Amniotic stem cell (primary cell): ENCODE results near the gene NARS2.
"Not testable (repeated sequence)": the region's sequence is repeated elsewhere in the genome, so short reads cannot be mapped to it uniquely, and the experiment has no call there.

Source experiments
- DNase-seq: peaks from one replicate; lab custom pipeline; 2025; lab: John Stamatoyannopoulos, UW

Gene NARS2

GRCh38 chr11:78478536-78478935 is 96.1 kb downstream of the NARS2 start:
- no peak for DNase-seq

GRCh38 chr11:78476066-78476465 is 98.6 kb downstream of the NARS2 start:
- DNase-seq, result no peak

DNA sequence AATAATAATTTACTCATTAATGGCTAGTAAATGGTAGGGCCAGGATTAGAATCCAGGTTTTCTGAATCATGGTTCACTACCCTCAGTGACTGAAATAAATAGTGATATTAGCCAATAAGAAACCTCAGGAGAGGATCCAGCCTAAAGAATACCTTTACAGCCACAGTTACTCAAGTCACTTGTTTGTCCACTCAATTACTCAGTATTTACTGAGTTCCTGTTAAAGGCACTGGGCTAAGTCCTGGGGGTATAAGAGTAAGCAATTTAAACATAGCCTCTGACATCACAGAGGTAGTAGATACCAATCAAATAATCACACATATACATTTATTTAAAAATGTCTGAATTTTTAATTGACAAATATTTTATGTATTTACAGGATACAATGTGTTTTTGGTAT is 100.2 kb downstream of the NARS2 start:
- DNase-seq, result no peak

GRCh38 chr11:78472905-78473304 is 101.8 kb downstream of the NARS2 start:
- no peak for DNase-seq

GRCh38 chr11:78472382-78472781 is 102.3 kb downstream of the NARS2 start:
- no peak for DNase-seq

- DNase-seq, result no peak
Observed at GRCh38 chr11:78470861-78471442, 103.7 kb downstream of the NARS2 start.

GRCh38 chr11:78469896-78470295 is 104.8 kb downstream of the NARS2 start:
- no peak for DNase-seq

DNA sequence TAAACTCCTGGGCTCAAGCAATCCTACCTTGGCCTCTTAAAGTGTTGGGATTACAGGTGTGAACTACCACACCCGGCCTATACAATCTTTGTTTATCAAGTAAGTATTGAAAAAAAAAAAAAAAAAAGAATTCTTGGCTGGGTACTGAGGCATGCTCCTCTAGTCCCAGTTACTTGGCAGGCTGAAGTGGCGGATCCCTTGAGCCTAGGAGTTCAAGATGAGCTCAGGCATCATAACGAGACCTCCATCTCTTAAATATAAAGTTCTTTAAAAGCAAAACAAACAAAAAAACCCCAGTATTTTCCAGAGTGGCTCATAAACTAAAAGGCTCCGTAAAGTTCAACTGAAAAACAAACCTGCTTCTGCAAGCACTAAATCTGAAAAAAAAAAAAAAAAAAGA is 106.7 kb downstream of the NARS2 start:
- DNase-seq, result no peak

- no peak for DNase-seq
Observed at GRCh38 chr11:78467370-78467769, 107.3 kb downstream of the NARS2 start.

DNA sequence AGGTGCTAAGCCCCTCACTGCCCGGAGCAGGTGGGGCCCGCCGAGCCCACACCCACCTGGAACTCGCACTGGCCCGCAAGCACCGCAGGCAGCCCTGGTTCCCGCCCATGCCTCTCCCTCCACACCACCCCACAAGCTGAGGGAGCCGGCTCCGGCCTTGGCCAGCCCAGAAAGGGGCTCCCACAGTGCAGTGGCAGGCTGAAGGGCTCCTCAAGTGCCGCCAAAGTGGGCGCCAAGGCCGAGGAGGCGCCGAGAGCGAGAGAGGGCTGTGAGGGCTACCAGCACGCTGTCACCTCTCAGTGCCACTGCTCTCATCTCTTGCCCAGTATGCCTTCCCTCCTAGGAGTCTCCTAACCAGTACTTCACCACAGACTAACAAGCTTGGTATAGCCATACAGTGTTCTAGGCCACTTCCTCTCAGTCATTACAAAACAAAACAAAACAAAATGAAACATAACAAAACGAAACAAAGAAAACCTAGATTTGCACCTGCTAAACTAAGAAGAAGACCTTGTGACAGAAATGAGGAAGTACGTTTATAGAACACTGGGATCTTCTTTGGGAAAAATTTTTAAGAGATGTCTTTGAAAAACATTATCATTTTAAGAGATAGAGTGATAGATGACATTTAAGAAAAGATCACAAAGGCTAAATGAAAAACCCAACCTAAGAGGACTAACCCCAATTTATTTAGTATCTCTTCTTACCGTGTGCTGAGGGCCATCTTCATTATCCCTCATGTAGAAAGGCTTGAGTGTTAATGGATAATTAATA is 109.3 kb downstream of the NARS2 start:
- DNase-seq, result no peak

DNA sequence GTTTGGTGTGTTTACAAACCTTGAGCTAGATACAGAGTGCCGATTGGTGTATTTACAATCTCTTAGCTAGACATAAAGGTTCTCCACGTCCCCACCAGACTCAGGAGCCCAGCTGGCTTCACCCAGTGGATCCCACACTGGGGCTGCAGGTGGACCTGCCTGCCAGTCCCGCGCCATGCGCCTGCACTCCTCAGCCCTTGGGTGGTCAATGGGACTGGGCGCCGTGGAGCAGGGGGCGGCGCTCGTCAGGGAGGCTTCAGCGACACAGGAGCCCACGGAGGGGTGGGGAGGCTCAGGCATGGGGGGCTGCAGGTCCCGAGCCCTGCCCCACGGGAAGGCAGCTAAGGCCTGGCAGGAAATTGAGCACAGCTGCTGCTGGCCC is 109.9 kb downstream of the NARS2 start:
- DNase-seq, result not testable (repeated sequence)

- DNase-seq, result no peak
Observed at GRCh38 chr11:78460471-78460870, 114.2 kb downstream of the NARS2 start.

DNA sequence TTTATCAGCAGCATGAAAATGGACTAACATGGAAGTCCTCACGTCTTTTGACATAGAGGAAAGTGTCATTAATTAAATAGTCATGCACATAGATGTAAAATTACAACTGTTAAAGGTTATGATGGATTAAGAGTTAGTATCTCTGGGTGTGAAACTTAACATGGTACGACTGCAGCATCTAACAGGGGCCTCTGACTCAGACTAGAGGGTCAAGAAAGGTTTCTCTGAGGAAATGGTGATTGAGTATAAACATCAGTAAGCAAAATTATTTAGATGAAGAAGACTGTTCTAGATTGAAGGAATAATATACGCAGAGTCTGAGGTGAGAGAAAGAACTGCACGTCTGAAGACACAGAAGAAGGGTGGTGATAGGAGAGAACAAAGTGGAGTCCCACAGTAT is 114.9 kb downstream of the NARS2 start:
- DNase-seq, result no peak

DNA sequence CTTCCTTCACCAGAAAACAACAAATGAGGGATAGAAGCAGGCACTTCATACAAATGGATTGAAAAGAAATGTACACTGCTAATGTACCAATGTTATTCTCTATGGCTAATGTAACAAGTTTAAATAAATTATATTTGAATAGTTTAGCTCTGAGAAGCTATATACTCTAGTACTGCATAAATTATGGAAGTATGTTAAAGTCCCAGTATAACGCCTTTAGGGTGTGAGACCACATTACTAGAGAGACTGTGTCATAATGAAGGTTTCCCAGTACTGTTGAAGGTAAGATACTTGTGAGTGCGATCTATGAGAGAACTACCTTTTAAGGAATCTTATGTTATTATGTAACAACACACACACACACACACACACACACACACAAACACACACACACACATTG is 117.2 kb downstream of the NARS2 start:
- DNase-seq, result no peak

GRCh38 chr11:78453140-78453935 is 121.3 kb downstream of the NARS2 start:
- no peak for DNase-seq

GRCh38 chr11:78451371-78452150 is 123.1 kb downstream of the NARS2 start:
- DNase-seq, result no peak

DNA sequence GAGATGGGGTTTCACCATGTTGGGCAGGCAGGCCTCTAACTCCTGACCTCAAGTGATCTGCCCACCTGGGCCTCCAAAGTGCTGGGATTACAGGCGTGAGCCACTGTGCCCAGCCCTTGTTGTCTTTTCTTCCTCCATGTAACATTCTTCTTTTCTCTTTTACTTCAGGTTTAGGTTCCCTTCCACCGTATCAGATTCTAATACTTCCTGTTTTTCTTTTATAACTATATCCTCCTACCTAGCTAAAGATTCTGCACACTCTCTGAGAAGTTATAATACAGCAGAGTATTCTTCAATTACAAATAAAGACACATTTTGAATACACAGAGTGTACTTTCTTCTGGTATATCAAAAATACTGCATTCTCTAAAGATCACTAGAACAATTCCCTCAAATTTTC is 123.8 kb downstream of the NARS2 start:
- DNase-seq, result no peak

DNA sequence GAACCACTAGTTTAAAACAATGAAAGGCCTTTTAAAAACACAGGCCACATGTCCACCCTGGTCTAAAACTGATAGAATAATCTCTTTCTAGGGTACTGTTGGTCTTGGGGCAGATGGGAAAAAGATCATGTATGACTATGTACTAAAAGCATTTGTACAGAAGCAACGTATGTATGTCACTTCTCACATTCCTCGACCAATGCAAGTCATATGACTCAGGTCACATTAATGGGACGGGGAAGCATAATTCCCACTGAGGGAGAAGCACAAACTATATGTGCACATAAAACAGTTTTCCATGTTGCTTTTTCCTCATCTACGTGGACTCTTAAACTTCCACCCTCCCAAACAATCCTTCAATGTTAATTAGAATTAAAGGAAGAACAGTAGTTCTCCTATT is 124.8 kb downstream of the NARS2 start:
- DNase-seq, result no peak

DNA sequence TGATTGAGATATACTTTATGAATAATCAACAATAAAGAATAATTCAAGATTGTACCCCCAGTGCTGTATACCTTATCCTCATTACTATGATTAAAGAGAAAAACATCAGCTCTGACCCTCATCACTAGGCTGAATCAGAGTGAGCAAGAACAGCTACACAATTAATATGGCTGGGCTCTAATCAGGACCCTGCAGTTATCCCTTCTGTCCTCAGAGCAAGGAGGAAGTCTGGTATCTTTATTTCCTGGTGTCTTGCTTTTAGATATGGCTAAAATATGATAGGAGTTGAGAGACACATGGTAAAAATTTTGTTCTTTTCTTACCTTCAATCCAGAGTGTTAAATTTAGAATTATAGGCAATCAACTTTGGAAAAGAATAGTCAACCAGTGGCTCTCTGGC is 128.5 kb downstream of the NARS2 start:
- DNase-seq, result no peak

- no peak for DNase-seq
Observed at GRCh38 chr11:78444726-78445125, 129.9 kb downstream of the NARS2 start.

- DNase-seq, result no peak
Observed at GRCh38 chr11:78441956-78442355, 132.7 kb downstream of the NARS2 start.

DNA sequence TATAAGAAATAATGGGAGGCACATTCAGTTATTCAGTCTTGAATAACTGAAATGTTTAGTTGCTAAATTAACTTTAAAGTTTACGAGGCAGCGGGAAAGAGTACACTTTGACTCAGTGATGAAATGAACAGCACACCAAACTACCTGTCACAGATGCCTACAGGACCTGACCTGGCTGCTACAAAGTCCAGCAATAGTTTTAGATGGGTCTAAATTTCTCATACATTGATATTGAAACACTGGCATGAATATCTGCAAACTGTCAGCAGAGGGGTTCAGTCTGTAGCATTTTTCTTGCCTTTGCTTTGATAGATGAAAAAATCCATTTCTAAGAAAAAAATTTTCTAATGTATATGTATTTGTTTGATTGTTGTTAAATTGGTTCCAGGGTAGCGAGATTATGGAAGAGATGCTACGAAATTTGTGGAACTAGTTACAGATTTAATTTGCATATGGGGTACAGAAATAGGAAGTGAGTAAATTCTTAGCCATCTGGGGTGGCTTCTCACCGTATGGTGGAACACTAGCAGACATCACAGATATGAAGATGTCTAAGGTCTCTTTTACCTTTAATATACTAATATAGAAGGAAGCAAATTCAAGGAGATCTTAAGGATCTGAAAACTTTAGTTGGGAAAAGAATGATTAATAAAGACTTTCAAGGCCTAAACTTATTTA is 136.2 kb downstream of the NARS2 start:
- no peak for DNase-seq
